Stomach (tissue), 4 donors: ENCODE data around the gene SFI1.

Experiments used
- CTCF ChIP-seq, 7 experiments: fragments of 450-650 bp in 4 of 7; fragments of 200-600 bp in 3 of 7; sonication (generic) in 3 of 7; IDR thresholded peaks; one replicate each; pipeline ENCODE4 v1.5.1; 2016 to 2019; ENCODE audit warnings: antibody characterized with exemption in 7 of 7, control low read depth in 2 of 7, mild to moderate bottlenecking in 1 of 7
- POLR2A ChIP-seq, 4 donors: fragments of 450-650 bp; IDR thresholded peaks; one replicate each; pipeline ENCODE4 v1.6.1; 2016; ENCODE audit warnings: antibody characterized with exemption in 4 of 4, control low read depth in 2 of 4, mild to moderate bottlenecking in 1 of 4, moderate library complexity in 1 of 4

- TF ChIP-seq CTCF (IDR thresholded peaks at IDR 0.05): no peak
- TF ChIP-seq POLR2A (IDR thresholded peaks at IDR 0.05): no peak
These were observed 7.9 kb downstream of the SFI1 start for GRCh38 chr22:31504282-31504681.
